Upper lobe of right lung (tissue), 1 donor: ENCODE results near the gene TWNK. TPM values are rescaled to one million over a fixed set of nuclear protein-coding genes. Genes with fewer than 3 reads are reported as not detected.

Experiments
- ATAC-seq: fragments of 200-7000 bp; cut with Tn5 transposase; one replicate; pipeline ENCODE4 v1.9.1; 2020; ENCODE audit warnings: mild to moderate bottlenecking, moderate library complexity
- DNase-seq: peaks from one replicate; pipeline ENCODE4 v3.0.0-alpha.2; 2020
- H3K27ac ChIP-seq: fragments of 200-600 bp; one replicate; pipeline ENCODE4 v1.8.0; 2022
- H3K27me3 ChIP-seq: fragments of 200-600 bp; one replicate; pipeline ENCODE4 v1.8.0; 2022; ENCODE audit warnings: mild to moderate bottlenecking
- H3K36me3 ChIP-seq: fragments of 200-600 bp; one replicate; pipeline ENCODE4 v1.8.0; 2022
- H3K4me1 ChIP-seq: fragments of 200-600 bp; one replicate; pipeline ENCODE4 v1.8.0; 2022
- H3K4me3 ChIP-seq: fragments of 200-600 bp; one replicate; pipeline ENCODE4 v1.8.0; 2022; ENCODE audit warnings: mild to moderate bottlenecking
- H3K9me3 ChIP-seq: fragments of 200-600 bp; one replicate; pipeline ENCODE4 v1.8.0; 2022
- CTCF ChIP-seq: fragments of 200-600 bp; IDR thresholded peaks from one replicate; pipeline ENCODE4 v1.8.0; 2022; ENCODE audit warnings: antibody characterized with exemption
- intact Hi-C: fragments of 100-400 bp; cut with DNase I; formaldehyde crosslinking; loops from one replicate; pipeline ENCODE4 v1.11.0; 2022
- microRNA-seq: library from miRNA; unstranded; fragments of <30 nt; microRNA quantifications from one replicate; pipeline ENCODE4 v1.2.0, GENCODE V29; 2020; ENCODE audit warnings: borderline microRNAs expressed
- total RNA-seq: library from RNA; stranded (reverse); fragmentation: NEBNext Ultra II Directional; extraction: Animal tissue kit (Norgen Biotek cat#: 25700); gene quantifications from one replicate; pipeline ENCODE4 v1.2.1, GENCODE V29; 2021
- donor health status: DM: no; HTN: yes; CAD: no; lungs with severe emphysema.

Gene TWNK
- total RNA-seq, 1 donor from 2014 or later = 6.5 TPM

- ATAC-seq = no peak
- peaks cover 20% of the 10 kb centered on the region for H3K4me1 ChIP-seq
- DNase-seq = no peak
- peaks cover 43% of the 10 kb centered on the region for H3K36me3 ChIP-seq
- H3K4me3 ChIP-seq = no peak overlapping the region
- intact Hi-C loops = no loop called here
- H3K27me3 ChIP-seq = no peaks in the 10 kb centered on the region
- TF ChIP-seq CTCF = no peak
- H3K9me3 ChIP-seq = no peaks in the 10 kb centered on the region
- no peak overlapping the region for H3K27ac ChIP-seq
These were observed 53.5 kb downstream of the TWNK start for GRCh38 chr10:101040851-101041250.

- Histone ChIP-seq H3K4me3 (no peak overlapping the region), H3K4me1 (peaks cover 20% of the 10 kb centered on the region), H3K36me3 (peaks cover 38% of the 10 kb centered on the region), H3K27ac (no peak overlapping the region), H3K9me3 (no peaks in the 10 kb centered on the region), H3K27me3 (no peaks in the 10 kb centered on the region)
- peak; percentile 86 for TF ChIP-seq CTCF
- ATAC-seq (peak; percentile 77), DNase-seq (no peak)
- intact Hi-C loops = no loop called here
These were observed 54.0 kb downstream of the TWNK start for GRCh38 chr10:101041252-101041761.

- H3K27me3 ChIP-seq = peaks cover 8% of the 10 kb centered on the region
- H3K4me3 ChIP-seq = peak overlapping the region; percentile 63
- H3K36me3 ChIP-seq = peaks cover 30% of the 10 kb centered on the region
- peak overlapping the region; percentile 91 for H3K27ac ChIP-seq
- no peak for TF ChIP-seq CTCF
- ATAC-seq (no peak), DNase-seq (no peak)
- intact Hi-C loops = no loop called here
- peaks cover 20% of the 10 kb centered on the region for H3K4me1 ChIP-seq
- H3K9me3 ChIP-seq = no peaks in the 10 kb centered on the region
These were observed 54.8 kb downstream of the TWNK start for GRCh38 chr10:101042118-101042517.

GRCh38 chr10:101042667-101043362, 55.5 kb downstream of the TWNK start:
- Histone ChIP-seq H3K9me3 (no peaks in the 10 kb centered on the region), H3K36me3 (peaks cover 23% of the 10 kb centered on the region), H3K27me3 (peaks cover 14% of the 10 kb centered on the region), H3K4me1 (peaks cover 20% of the 10 kb centered on the region), H3K27ac (peak overlapping the region; percentile 91), H3K4me3 (peak overlapping the region; percentile 63)
- no peak for TF ChIP-seq CTCF
- intact Hi-C loops = no loop called here
- DNase-seq = peak; percentile 99
- ATAC-seq = peak; percentile 97

- DNase-seq = no peak
- ATAC-seq = no peak
- intact Hi-C loops = no loop called here
- Histone ChIP-seq H3K4me3 (peak overlapping the region; percentile 63), H3K9me3 (no peaks in the 10 kb centered on the region), H3K27me3 (peaks cover 20% of the 10 kb centered on the region), H3K4me1 (peaks cover 20% of the 10 kb centered on the region), H3K36me3 (peaks cover 18% of the 10 kb centered on the region), H3K27ac (peak overlapping the region; percentile 91)
- no peak for TF ChIP-seq CTCF
These were observed 56.0 kb downstream of the TWNK start for GRCh38 chr10:101043363-101043707.

Small RNA genes within 50 kb of the gene (microRNA-seq; reads per million reads assigned to microRNA genes)
- gene MIR608 = not detected

Other genes starting within 250 kb of the TWNK start
- gene PAX2, start 242.0 kb upstream of the TWNK start, total RNA-seq = not detected
- 32.9 TPM for gene SLF2, start 74.6 kb upstream of the TWNK start, total RNA-seq
- 6.7 TPM for gene SEMA4G, start 18.0 kb upstream of the TWNK start, total RNA-seq
- 60.5 TPM for gene MRPL43, start within 50 bp of the TWNK start, total RNA-seq
- 50.0 TPM for gene LZTS2, start 12.3 kb downstream of the TWNK start, total RNA-seq
- gene PDZD7, start 43.6 kb downstream of the TWNK start, total RNA-seq = 1.6 TPM
- 49.2 TPM for gene SFXN3, start 43.7 kb downstream of the TWNK start, total RNA-seq
- gene KAZALD1, start 74.4 kb downstream of the TWNK start, total RNA-seq = 8.4 TPM
- gene TLX1, start 143.8 kb downstream of the TWNK start, total RNA-seq = not detected
- gene LBX1, start 241.9 kb downstream of the TWNK start, total RNA-seq = not detected